Measurements from ENCODE around the gene KRT74. TPM values are rescaled to one million over a fixed set of nuclear protein-coding genes. Genes with fewer than 3 reads are reported as not detected.

KRT74 gene
- total RNA-seq, 2 experiments from 2014 or later: not detected

DNA sequence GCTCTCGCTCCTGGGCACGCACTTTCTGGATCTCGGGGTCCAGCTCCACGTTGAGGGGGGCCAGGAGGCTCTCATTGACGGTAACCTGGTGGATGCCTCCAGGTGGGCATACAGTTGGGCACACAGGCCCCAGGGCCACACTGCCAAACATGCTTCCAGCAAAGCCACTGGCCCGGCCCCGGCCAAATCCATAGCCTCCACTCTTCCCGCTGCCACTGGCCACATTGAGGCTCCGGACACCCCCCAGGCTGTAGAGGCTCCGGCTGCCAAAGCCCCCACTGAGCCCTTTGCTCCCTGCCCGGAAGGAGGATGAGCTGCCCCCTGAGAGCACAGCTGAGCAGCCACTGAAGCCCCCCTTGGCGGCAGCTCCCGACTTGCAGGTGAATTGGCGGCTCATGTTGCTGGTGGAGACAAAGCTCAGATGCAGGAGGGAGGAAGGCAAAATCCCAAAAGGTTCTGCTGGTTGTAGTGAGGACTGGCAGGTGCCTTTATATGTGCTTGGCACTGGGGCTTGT, 20.9 kb downstream of the KRT74 start, which contains the start of gene KRT71:
Gene KRT71, minus strand, starts transcription at position 465 of the 515 bp plus-strand sequence. Its CDS starts 68 bp downstream, at position 397.
- Histone ChIP-seq H3K79me2 (ENCODE audit: insufficient read depth, low read depth, low read length) (no peaks in the 10 kb centered on the region), H3K4me3 (ENCODE audit: low read depth, low read length, poor library complexity, severe bottlenecking) (no peak within 1 kb of the TSS), H3K27ac (ENCODE audit: low read depth, low read length, poor library complexity, severe bottlenecking) (no peak within 1 kb of the TSS), H3K36me3 (ENCODE audit: insufficient read depth, low read length) (no peaks in the 10 kb centered on the region), H3K4me2 (ENCODE audit: low read length) (no peak within 1 kb of the TSS), H3K9me2 (ENCODE audit: insufficient read depth, low read length) (no peaks in the 10 kb centered on the region), H2AFZ (ENCODE audit: low read length) (no peak within 1 kb of the TSS), H3K9me3 (ENCODE audit: low read length) (no peaks in the 10 kb centered on the region), H4K20me1 (ENCODE audit: insufficient read depth, low read length) (no peaks in the 10 kb centered on the region), H3K4me1 (ENCODE audit: insufficient read depth, low read length, poor library complexity, severe bottlenecking) (no peaks in the 10 kb centered on the region)
- ChIA-PET POLR2A (no interaction called here), CTCF (ENCODE audit: unreplicated experiment) (no interaction called here)
- BruUV-seq (replicated peaks): no TSS peak
- intact Hi-C loops (cut with micrococcal nuclease; ENCODE audit: unreplicated experiment): no loop called here
- TF ChIP-seq CTCF (conservative IDR thresholded peaks at IDR 0.05; ENCODE audit: low read length) (no peak), EZH2phosphoT487 (IDR thresholded peaks at IDR 0.05; ENCODE audit: borderline replicate concordance, low read depth, low read length) (no peak)
- DNase-seq (ENCODE audit: low spot score): no peak

- no TSS peak for BruUV-seq (replicated peaks)
- H3K36me3 ChIP-seq (ENCODE audit: insufficient read depth, low read length): no peaks in the 10 kb centered on the region
- H3K9me3 ChIP-seq (ENCODE audit: low read length): no peaks in the 10 kb centered on the region
- H3K9me2 ChIP-seq (ENCODE audit: insufficient read depth, low read length): no peaks in the 10 kb centered on the region
- H3K79me2 ChIP-seq (ENCODE audit: insufficient read depth, low read depth, low read length): no peaks in the 10 kb centered on the region
- ChIA-PET CTCF (ENCODE audit: unreplicated experiment) (no interaction called here), POLR2A (no interaction called here)
- TF ChIP-seq CTCF (conservative IDR thresholded peaks at IDR 0.05; ENCODE audit: low read length) (no peak), EZH2phosphoT487 (IDR thresholded peaks at IDR 0.05; ENCODE audit: borderline replicate concordance, low read depth, low read length) (no peak)
- H3K4me3 ChIP-seq (ENCODE audit: low read depth, low read length, poor library complexity, severe bottlenecking): no peak overlapping the region
- no peak overlapping the region for H3K4me2 ChIP-seq (ENCODE audit: low read length)
- no peaks in the 10 kb centered on the region for H3K4me1 ChIP-seq (ENCODE audit: insufficient read depth, low read length, poor library complexity, severe bottlenecking)
- intact Hi-C loops (cut with micrococcal nuclease; ENCODE audit: unreplicated experiment): no loop called here
- DNase-seq (ENCODE audit: low spot score): no peak
- no peak overlapping the region for H2AFZ ChIP-seq (ENCODE audit: low read length)
- H4K20me1 ChIP-seq (ENCODE audit: insufficient read depth, low read length): no peaks in the 10 kb centered on the region
- H3K27ac ChIP-seq (ENCODE audit: low read depth, low read length, poor library complexity, severe bottlenecking): no peak overlapping the region
Observed at GRCh38 chr12:52552055-52552454, 21.6 kb downstream of the KRT74 start.

- Histone ChIP-seq H3K36me3 (ENCODE audit: insufficient read depth, low read length) (no peaks in the 10 kb centered on the region), H3K27ac (ENCODE audit: low read depth, low read length, poor library complexity, severe bottlenecking) (no peak overlapping the region), H4K20me1 (ENCODE audit: insufficient read depth, low read length) (no peaks in the 10 kb centered on the region), H3K4me1 (ENCODE audit: insufficient read depth, low read length, poor library complexity, severe bottlenecking) (no peaks in the 10 kb centered on the region), H2AFZ (ENCODE audit: low read length) (no peak overlapping the region), H3K79me2 (ENCODE audit: insufficient read depth, low read depth, low read length) (no peaks in the 10 kb centered on the region), H3K4me2 (ENCODE audit: low read length) (no peak overlapping the region), H3K9me2 (ENCODE audit: insufficient read depth, low read length) (no peaks in the 10 kb centered on the region), H3K4me3 (ENCODE audit: low read depth, low read length, poor library complexity, severe bottlenecking) (no peak overlapping the region), H3K9me3 (ENCODE audit: low read length) (no peaks in the 10 kb centered on the region)
- ChIA-PET POLR2A (no interaction called here), CTCF (ENCODE audit: unreplicated experiment) (no interaction called here)
- intact Hi-C loops (cut with micrococcal nuclease; ENCODE audit: unreplicated experiment): no loop called here
- no peak for DNase-seq (ENCODE audit: low spot score)
- TF ChIP-seq EZH2phosphoT487 (IDR thresholded peaks at IDR 0.05; ENCODE audit: borderline replicate concordance, low read depth, low read length): no peak
- no peak for TF ChIP-seq CTCF (conservative IDR thresholded peaks at IDR 0.05; ENCODE audit: low read length)
- no TSS peak for BruUV-seq (replicated peaks)
Observed at GRCh38 chr12:52551216-52551865, 22.3 kb downstream of the KRT74 start.
